Measurements from ENCODE around the gene PTGFR. TPM values are rescaled to one million over a fixed set of nuclear protein-coding genes. Genes with fewer than 3 reads are reported as not detected.

Gene PTGFR
- total and polyA plus RNA-seq, 2 of the 4 experiments (the other 2 are of a cell fraction): 1.7 to 5.4 TPM

DNA sequence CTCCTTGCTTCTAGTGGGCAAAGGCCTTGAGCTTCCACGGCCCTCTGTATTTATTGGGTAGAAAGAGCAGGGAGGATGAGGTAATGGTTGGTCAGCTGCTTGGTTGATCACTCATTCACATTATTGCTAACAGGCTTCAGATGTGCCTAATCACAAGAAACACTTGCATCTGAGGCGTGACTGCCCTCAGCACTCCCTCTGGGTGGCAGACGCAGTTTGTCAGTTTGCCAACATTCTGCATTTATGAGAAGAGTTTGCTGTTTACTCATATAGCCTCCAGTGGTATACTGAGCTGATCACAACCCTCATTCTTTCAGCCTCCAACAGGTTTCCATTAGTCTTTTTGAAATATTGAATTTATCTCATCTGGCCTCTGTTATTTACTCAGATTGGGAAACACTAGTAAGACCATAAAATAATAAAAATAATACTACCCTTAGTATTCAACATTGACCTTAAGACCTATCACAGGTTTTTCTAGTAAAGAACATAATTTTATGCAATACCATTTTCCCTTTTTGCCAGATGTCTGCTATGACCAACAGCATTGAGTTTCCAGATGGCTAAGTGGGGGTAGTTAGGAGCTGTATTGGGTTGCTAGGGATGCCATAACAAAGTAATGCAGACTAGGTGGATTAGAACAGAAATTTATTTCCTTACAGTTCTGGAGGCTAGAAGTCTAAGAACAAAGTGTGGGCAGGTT is 53.3 kb downstream of the PTGFR start:
- POLR2A ChIA-PET (ENCODE audit: unreplicated experiment): no interaction called here
- Histone ChIP-seq H3K4me2 (ENCODE audit: low read depth, low read length) (no peak overlapping the region), H3K27ac (ENCODE audit: insufficient read depth, low read length) (no peak overlapping the region), H3K18ac (ENCODE audit: low read depth, low read length) (no peak overlapping the region), H3K9me3 (ENCODE audit: control insufficient read depth, insufficient read depth, low read length) (no peaks in the 10 kb centered on the region), H3K9ac (ENCODE audit: low read depth, low read length) (no peak overlapping the region), H3K27me3 (ENCODE audit: control insufficient read depth, insufficient read depth, low read length) (no peaks in the 10 kb centered on the region), H2BK20ac (ENCODE audit: low read depth, low read length) (no peak overlapping the region), H2AK5ac (ENCODE audit: low read depth, low read length) (no peak overlapping the region), H4K91ac (ENCODE audit: insufficient read depth, low read depth, low read length) (no peak overlapping the region), H2BK15ac (ENCODE audit: low read depth, low read length) (no peak overlapping the region), H2AK9ac (replicated peaks; ENCODE audit: low read depth, low read length, poor library complexity) (no peak overlapping the region), H3K4ac (ENCODE audit: low read depth, low read length) (no peak overlapping the region), H3K4me1 (ENCODE audit: control insufficient read depth, insufficient read depth, low read length) (no peaks in the 10 kb centered on the region; the same call in 1 of the 2 replicates), H4K8ac (ENCODE audit: low read depth in 2 of 2, low read length in 2 of 2) (no peak overlapping the region), H4K5ac (ENCODE audit: low read depth, low read length) (no peak overlapping the region), H3K79me1 (ENCODE audit: low read depth in 1 of 2, low read length in 2 of 2) (no peaks in the 10 kb centered on the region), H3K23ac (ENCODE audit: low read depth, low read length) (no peak overlapping the region), H3K56ac (ENCODE audit: extremely low read depth, insufficient read depth, low read length) (no peak overlapping the region), H4K20me1 (ENCODE audit: insufficient read depth, low read length) (no peaks in the 10 kb centered on the region), H2BK5ac (ENCODE audit: low read depth, low read length, poor library complexity, severe bottlenecking) (no peak overlapping the region), H2BK120ac (ENCODE audit: low read depth, low read length) (no peak overlapping the region), H3K36me3 (ENCODE audit: control insufficient read depth, insufficient read depth, low read length) (no peaks in the 10 kb centered on the region), H2AFZ (replicated peaks; ENCODE audit: low read length, poor library complexity) (no peak overlapping the region), H3K14ac (replicated peaks; ENCODE audit: low read depth, low read length) (no peak overlapping the region), H3K9me1 (ENCODE audit: insufficient read depth, low read length) (no peaks in the 10 kb centered on the region), H3K4me3 (ENCODE audit: insufficient read depth, low read depth, low read length) (no peak overlapping the region)
- intact Hi-C loops (cut with micrococcal nuclease) (no loop called here), in situ Hi-C loops (cut with MboI; ENCODE audit: low sequenced_read_pairs) (no loop called here), dilution Hi-C loops (cut with HindIII; ENCODE audit: low sequenced_read_pairs, unreplicated experiment) (no loop called here)
- no peak for TF ChIP-seq NFE2L2 (IDR thresholded peaks at IDR 0.05; ENCODE audit: low read depth, low read length)
- TF ChIP-seq MAFK (IDR thresholded peaks at IDR 0.05; ENCODE audit: low read depth, low read length): no peak
- no peak for TF ChIP-seq RCOR1 (IDR thresholded peaks at IDR 0.05; ENCODE audit: insufficient replicate concordance, low read length)
- no peak for TF ChIP-seq CEBPB (IDR thresholded peaks at IDR 0.05; ENCODE audit: low read depth, low read length)
- TF ChIP-seq USF2 (IDR thresholded peaks at IDR 0.05; ENCODE audit: low read depth, low read length): no peak
- TF ChIP-seq MXI1 (IDR thresholded peaks at IDR 0.05; ENCODE audit: borderline replicate concordance, low read depth, low read length): no peak
- no peak for TF ChIP-seq FOS (IDR thresholded peaks at IDR 0.05; ENCODE audit: low read depth, low read length)
- no peak for TF ChIP-seq SMC3 (IDR thresholded peaks at IDR 0.05; ENCODE audit: low read depth, low read length)
- no peak for TF ChIP-seq POLR2A (IDR thresholded peaks at IDR 0.05; ENCODE audit: low read depth, low read length)
- no peak for TF ChIP-seq RFX5 (IDR thresholded peaks at IDR 0.05; ENCODE audit: low read depth, low read length)
- no peak for TF ChIP-seq CHD1 (IDR thresholded peaks at IDR 0.05; ENCODE audit: low read depth, low read length)
- no peak for TF ChIP-seq RAD21 (IDR thresholded peaks at IDR 0.05; ENCODE audit: low read length)
- TF ChIP-seq CTCF (conservative IDR thresholded peaks at IDR 0.05; ENCODE audit: low read depth, low read length): no peak
- TF ChIP-seq BHLHE40 (IDR thresholded peaks at IDR 0.05; ENCODE audit: low read depth, low read length): no peak
- TF ChIP-seq, protein P1, sequence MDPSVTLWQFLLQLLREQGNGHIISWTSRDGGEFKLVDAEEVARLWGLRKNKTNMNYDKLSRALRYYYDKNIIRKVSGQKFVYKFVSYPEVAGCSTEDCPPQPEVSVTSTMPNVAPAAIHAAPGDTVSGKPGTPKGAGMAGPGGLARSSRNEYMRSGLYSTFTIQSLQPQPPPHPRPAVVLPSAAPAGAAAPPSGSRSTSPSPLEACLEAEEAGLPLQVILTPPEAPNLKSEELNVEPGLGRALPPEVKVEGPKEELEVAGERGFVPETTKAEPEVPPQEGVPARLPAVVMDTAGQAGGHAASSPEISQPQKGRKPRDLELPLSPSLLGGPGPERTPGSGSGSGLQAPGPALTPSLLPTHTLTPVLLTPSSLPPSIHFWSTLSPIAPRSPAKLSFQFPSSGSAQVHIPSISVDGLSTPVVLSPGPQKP (IDR thresholded peaks at IDR 0.05; ENCODE audit: borderline replicate concordance, low read depth, low read length): no peak
- TF ChIP-seq MAZ (IDR thresholded peaks at IDR 0.05; ENCODE audit: borderline replicate concordance, low read depth, low read length): no peak
- DNase-seq: no peak
- CTCF ChIA-PET: no interaction called here
- no CpG with 5 or more reads among the region's 3 CpGs for WGBS, 2 experiments (ENCODE audit: extremely low coverage in 2 of 2, insufficient read length in 1 of 2)
- BruUV-seq (replicated peaks): no TSS peak
- ATAC-seq (ENCODE audit: low read depth): no peak

Data from IMR-90 (cell line).